Kidney epithelial cell (primary cell): ENCODE data around the gene NUB1. TPM values are rescaled to one million over a fixed set of nuclear protein-coding genes. Genes with fewer than 3 reads are reported as not detected.

Experiments used
- DNase-seq: peaks from one replicate; pipeline ENCODE4 v3.0.0-alpha.2; 2010; ENCODE audit warnings: low read depth
- H3K27me3 ChIP-seq: 2 replicates; pipeline ENCODE4 v1.6.0; 2011; ENCODE audit warnings: low read length; ENCODE audit not compliant: control insufficient read depth, insufficient read depth
- H3K36me3 ChIP-seq: 2 replicates; pipeline ENCODE4 v1.5.1; 2011; ENCODE audit warnings: low read length; ENCODE audit not compliant: control insufficient read depth, insufficient read depth
- H3K4me3 ChIP-seq: 2 replicates; pipeline ENCODE4 v1.5.1; 2011; ENCODE audit warnings: low read depth, mild to moderate bottlenecking, control low read depth, low read length
- CTCF ChIP-seq: IDR thresholded peaks from 2 replicates; pipeline ENCODE4 v1.5.1; 2011; ENCODE audit warnings: mild to moderate bottlenecking, moderate library complexity, low read length, control low read depth, inconsistent platforms; ENCODE audit not compliant: insufficient read depth, poor library complexity, severe bottlenecking
- total RNA-seq: library from RNA; depleted of rRNA; stranded (reverse); fragments of >200 nt; gene quantifications from 2 replicates; pipeline ENCODE4 v1.2.3, GENCODE V29; 2015

NUB1 gene
- total RNA-seq, 1 donor from 2014 or later: 60.2 TPM

DNA sequence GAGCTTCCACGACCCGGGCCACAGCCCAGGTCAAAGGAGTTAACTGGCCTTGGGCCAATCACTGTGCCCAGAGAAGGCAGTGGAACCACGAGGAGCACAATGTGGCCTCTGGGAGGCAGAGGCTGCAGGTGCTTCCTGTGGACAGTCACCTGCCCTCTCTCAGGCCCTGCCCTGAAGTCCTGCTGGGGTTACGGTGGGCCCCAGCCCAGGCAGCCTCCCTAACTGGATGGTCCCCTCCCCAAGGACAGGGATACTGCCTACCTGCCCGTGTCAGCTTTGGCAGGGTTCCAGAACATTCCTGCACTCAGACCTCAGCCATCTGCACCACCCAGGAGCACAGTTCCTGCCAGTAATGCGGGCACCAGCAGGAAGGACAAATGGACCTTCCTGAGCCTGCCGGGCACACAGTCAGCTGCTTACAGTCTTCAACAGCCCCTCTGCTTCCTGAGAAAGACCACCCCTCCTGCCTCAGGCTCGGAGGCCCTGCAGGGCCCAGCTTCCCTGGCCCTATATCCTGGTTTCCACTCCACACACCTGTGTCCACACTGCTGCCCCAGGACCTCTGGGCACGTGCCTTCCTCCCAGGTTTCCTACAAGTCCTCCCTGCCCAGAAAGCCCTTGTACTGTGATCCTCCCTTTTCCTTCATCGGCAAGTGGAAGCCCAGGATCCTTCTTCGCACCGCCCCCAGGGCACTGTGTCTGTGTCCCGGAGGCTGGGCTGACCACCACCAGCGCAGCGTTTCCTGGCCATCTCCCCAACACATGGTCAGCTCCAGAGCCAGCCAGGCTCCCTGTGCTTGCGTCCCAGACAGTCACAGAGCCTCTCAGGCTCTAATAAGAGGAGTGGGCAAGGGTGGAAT, 44.9 kb downstream of the NUB1 start:
- DNase-seq: no peak
- no peak overlapping the region for H3K4me3 ChIP-seq
- H3K27me3 ChIP-seq: peaks cover 50% of the 10 kb centered on the region
- no peaks in the 10 kb centered on the region for H3K36me3 ChIP-seq
- no peak for TF ChIP-seq CTCF

- H3K27me3 ChIP-seq: peaks cover 45% of the 10 kb centered on the region
- no peaks in the 10 kb centered on the region for H3K36me3 ChIP-seq
- no peak for DNase-seq
- no peak overlapping the region for H3K4me3 ChIP-seq
- no peak for TF ChIP-seq CTCF
Observed at GRCh38 chr7:151387161-151388006, 45.8 kb downstream of the NUB1 start.

- Histone ChIP-seq H3K36me3 (no peaks in the 10 kb centered on the region), H3K4me3 (no peak overlapping the region), H3K27me3 (peaks cover 42% of the 10 kb centered on the region)
- no peak for TF ChIP-seq CTCF
- no peak for DNase-seq
Observed at GRCh38 chr7:151388007-151388297, 46.3 kb downstream of the NUB1 start.

DNA sequence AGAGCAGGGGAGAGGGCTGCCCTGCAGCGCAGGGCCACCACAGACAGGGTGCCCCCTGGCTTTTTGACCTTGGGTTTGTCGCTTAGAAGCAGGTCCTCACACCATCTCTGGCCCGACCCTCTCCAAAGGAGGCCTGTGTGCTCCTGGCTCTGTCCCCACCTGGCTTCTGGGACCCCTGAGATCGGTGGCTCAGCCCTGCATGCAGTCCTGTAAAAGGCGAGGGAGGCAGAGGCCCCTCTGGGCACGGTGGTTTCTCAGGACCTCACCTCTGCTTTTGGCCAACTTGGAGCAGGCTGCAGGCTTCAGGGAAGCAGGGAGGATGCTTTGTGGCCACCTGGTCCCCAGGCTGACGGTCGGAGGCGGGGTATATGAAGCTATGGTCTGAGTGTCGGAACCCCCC, 46.8 kb downstream of the NUB1 start:
- no peak for TF ChIP-seq CTCF
- Histone ChIP-seq H3K27me3 (peaks cover 44% of the 10 kb centered on the region), H3K36me3 (no peaks in the 10 kb centered on the region), H3K4me3 (no peak overlapping the region)
- no peak for DNase-seq

- H3K27me3 ChIP-seq: peaks cover 36% of the 10 kb centered on the region
Observed at GRCh38 chr7:151389096-151389767, 47.6 kb downstream of the NUB1 start.

More at GRCh38 chr7:151389096-151389767, 47.6 kb downstream of the NUB1 start:
- DNase-seq: no peak
- H3K4me3 ChIP-seq: no peak overlapping the region
- no peaks in the 10 kb centered on the region for H3K36me3 ChIP-seq
- no peak for TF ChIP-seq CTCF
